ENCODE results near the gene EIF1AY. TPM values are rescaled to one million over a fixed set of nuclear protein-coding genes. Genes with fewer than 3 reads are reported as not detected.

EIF1AY gene
- total and polyA plus RNA-seq, 2 of the 4 experiments (the other 2 are of a cell fraction): not detected

DNA sequence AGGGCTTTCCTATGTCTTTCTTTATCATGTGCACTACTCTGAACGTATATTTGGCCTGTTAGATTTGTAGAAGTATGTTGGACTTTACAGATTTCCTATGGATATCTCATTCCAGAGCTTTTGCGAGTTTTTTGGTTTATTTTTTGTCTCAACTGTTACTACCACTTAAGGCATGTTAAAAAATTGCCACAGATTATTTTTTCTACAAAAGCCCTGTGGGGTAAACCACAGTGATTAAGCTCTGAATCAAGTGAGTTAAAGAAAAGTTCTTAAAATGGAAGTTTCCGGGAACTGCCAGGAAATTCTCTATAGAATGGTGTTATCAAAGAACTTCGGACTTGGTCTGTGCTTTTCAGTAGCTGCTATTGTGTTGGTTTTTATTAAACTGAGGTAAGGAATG lies 10.6 kb downstream of the EIF1AY start:
- Histone ChIP-seq H4K20me1 (ENCODE audit: insufficient read depth, low read length) (no peaks in the 10 kb centered on the region), H4K5ac (ENCODE audit: low read depth, low read length) (no peak overlapping the region), H2AFZ (replicated peaks; ENCODE audit: low read length, poor library complexity) (no peak overlapping the region), H2BK120ac (ENCODE audit: low read depth, low read length) (no peak overlapping the region), H3K79me1 (ENCODE audit: low read depth in 1 of 2, low read length in 2 of 2) (no peaks in the 10 kb centered on the region), H3K27me3 (ENCODE audit: control insufficient read depth, insufficient read depth, low read length) (no peaks in the 10 kb centered on the region), H3K56ac (ENCODE audit: extremely low read depth, insufficient read depth, low read length) (no peak overlapping the region), H3K18ac (ENCODE audit: low read depth, low read length) (no peak overlapping the region), H3K27ac (ENCODE audit: insufficient read depth, low read length) (no peak overlapping the region), H3K36me3 (ENCODE audit: control insufficient read depth, insufficient read depth, low read length) (no peaks in the 10 kb centered on the region), H3K9me3 (ENCODE audit: control insufficient read depth, insufficient read depth, low read length) (no peaks in the 10 kb centered on the region), H4K8ac (ENCODE audit: low read depth in 2 of 2, low read length in 2 of 2) (no peak overlapping the region), H3K14ac (replicated peaks; ENCODE audit: low read depth, low read length) (no peak overlapping the region), H4K91ac (ENCODE audit: insufficient read depth, low read depth, low read length) (no peak overlapping the region), H3K9me1 (ENCODE audit: insufficient read depth, low read length) (no peaks in the 10 kb centered on the region), H3K4me2 (ENCODE audit: low read depth, low read length) (no peak overlapping the region), H3K9ac (ENCODE audit: low read depth, low read length) (no peak overlapping the region), H2AK5ac (ENCODE audit: low read depth, low read length) (no peak overlapping the region), H3K4ac (ENCODE audit: low read depth, low read length) (no peak overlapping the region), H2BK5ac (ENCODE audit: low read depth, low read length, poor library complexity, severe bottlenecking) (no peak overlapping the region), H2BK20ac (ENCODE audit: low read depth, low read length) (no peak overlapping the region), H2BK15ac (ENCODE audit: low read depth, low read length) (no peak overlapping the region), H3K4me1 (ENCODE audit: control insufficient read depth, insufficient read depth, low read length) (no peaks in the 10 kb centered on the region), H3K23ac (ENCODE audit: low read depth, low read length) (no peak overlapping the region), H3K4me3 (ENCODE audit: insufficient read depth, low read depth, low read length) (no peak overlapping the region), H2AK9ac (replicated peaks; ENCODE audit: low read depth, low read length, poor library complexity) (no peak overlapping the region)
- TF ChIP-seq POLR2A (IDR thresholded peaks at IDR 0.05; ENCODE audit: low read depth, low read length) (no peak), MXI1 (IDR thresholded peaks at IDR 0.05; ENCODE audit: borderline replicate concordance, low read depth, low read length) (no peak), SMC3 (IDR thresholded peaks at IDR 0.05; ENCODE audit: low read depth, low read length) (no peak), RCOR1 (IDR thresholded peaks at IDR 0.05; ENCODE audit: insufficient replicate concordance, low read length) (no peak), CHD1 (IDR thresholded peaks at IDR 0.05; ENCODE audit: low read depth, low read length) (no peak), BHLHE40 (IDR thresholded peaks at IDR 0.05; ENCODE audit: low read depth, low read length) (no peak), RFX5 (IDR thresholded peaks at IDR 0.05; ENCODE audit: low read depth, low read length) (no peak), MAFK (IDR thresholded peaks at IDR 0.05; ENCODE audit: low read depth, low read length) (no peak), RAD21 (IDR thresholded peaks at IDR 0.05; ENCODE audit: low read length) (no peak), MAZ (IDR thresholded peaks at IDR 0.05; ENCODE audit: borderline replicate concordance, low read depth, low read length) (no peak), CEBPB (IDR thresholded peaks at IDR 0.05; ENCODE audit: low read depth, low read length) (no peak), NFE2L2 (IDR thresholded peaks at IDR 0.05; ENCODE audit: low read depth, low read length) (no peak)
- TF ChIP-seq, protein P1, sequence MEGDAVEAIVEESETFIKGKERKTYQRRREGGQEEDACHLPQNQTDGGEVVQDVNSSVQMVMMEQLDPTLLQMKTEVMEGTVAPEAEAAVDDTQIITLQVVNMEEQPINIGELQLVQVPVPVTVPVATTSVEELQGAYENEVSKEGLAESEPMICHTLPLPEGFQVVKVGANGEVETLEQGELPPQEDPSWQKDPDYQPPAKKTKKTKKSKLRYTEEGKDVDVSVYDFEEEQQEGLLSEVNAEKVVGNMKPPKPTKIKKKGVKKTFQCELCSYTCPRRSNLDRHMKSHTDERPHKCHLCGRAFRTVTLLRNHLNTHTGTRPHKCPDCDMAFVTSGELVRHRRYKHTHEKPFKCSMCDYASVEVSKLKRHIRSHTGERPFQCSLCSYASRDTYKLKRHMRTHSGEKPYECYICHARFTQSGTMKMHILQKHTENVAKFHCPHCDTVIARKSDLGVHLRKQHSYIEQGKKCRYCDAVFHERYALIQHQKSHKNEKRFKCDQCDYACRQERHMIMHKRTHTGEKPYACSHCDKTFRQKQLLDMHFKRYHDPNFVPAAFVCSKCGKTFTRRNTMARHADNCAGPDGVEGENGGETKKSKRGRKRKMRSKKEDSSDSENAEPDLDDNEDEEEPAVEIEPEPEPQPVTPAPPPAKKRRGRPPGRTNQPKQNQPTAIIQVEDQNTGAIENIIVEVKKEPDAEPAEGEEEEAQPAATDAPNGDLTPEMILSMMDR (conservative IDR thresholded peaks at IDR 0.05; ENCODE audit: low read depth, low read length): no peak
- no CpG with 5 or more reads among the region's 4 CpGs for WGBS, 2 experiments (ENCODE audit: extremely low coverage in 2 of 2, insufficient read length in 1 of 2)
- dilution Hi-C loops (cut with HindIII; ENCODE audit: low sequenced_read_pairs, unreplicated experiment): no loop called here
- BruUV-seq (replicated peaks): no TSS peak
- intact Hi-C loops (cut with micrococcal nuclease): no loop called here
- CTCF ChIA-PET: no interaction called here
- POLR2A ChIA-PET (ENCODE audit: unreplicated experiment): no interaction called here
- no peak for ATAC-seq (ENCODE audit: low read depth)
- no peak for DNase-seq
- in situ Hi-C loops (cut with MboI; ENCODE audit: low sequenced_read_pairs): no loop called here

All from IMR-90 (cell line).